Smooth muscle cell (in vitro differentiated cells): Measurements from ENCODE around the gene TAL2. TPM values are rescaled to one million over a fixed set of nuclear protein-coding genes. Genes with fewer than 3 reads are reported as not detected.

Source experiments
- DNase-seq: peaks from one replicate; lab custom pipeline; 2025; ENCODE audit not compliant: unreplicated experiment; lab: John Stamatoyannopoulos, UW
- H2AFZ ChIP-seq: fragments of 200-600 bp; sonication (generic); 2 replicates; pipeline ENCODE4 v1.6.0; 2016; ENCODE audit warnings: antibody characterized with exemption, low read depth, mild to moderate bottlenecking
- H3F3A ChIP-seq: fragments of 200-600 bp; sonication (generic); 2 replicates; pipeline ENCODE4 v1.6.0; 2017; ENCODE audit warnings: antibody characterized with exemption, low read depth
- H3K27ac ChIP-seq: fragments of 200-600 bp; sonication (generic); 2 replicates; pipeline ENCODE4 v1.5.1; 2016; ENCODE audit warnings: low read depth, mild to moderate bottlenecking
- H3K27me3 ChIP-seq: fragments of 200-600 bp; sonication (generic); 2 replicates; pipeline ENCODE4 v1.6.1; 2016; ENCODE audit warnings: low read depth, mild to moderate bottlenecking
- H3K36me3 ChIP-seq: fragments of 200-600 bp; sonication (generic); 2 replicates; pipeline ENCODE4 v1.5.1; 2016; ENCODE audit warnings: low read depth
- H3K4me1 ChIP-seq: fragments of 200-600 bp; sonication (generic); 2 replicates; pipeline ENCODE4 v1.5.1; 2016; ENCODE audit warnings: low read depth
- H3K4me2 ChIP-seq: fragments of 200-600 bp; sonication (generic); 2 replicates; pipeline ENCODE4 v1.6.0; 2016; ENCODE audit warnings: mild to moderate bottlenecking
- H3K4me3 ChIP-seq: fragments of 200-600 bp; sonication (generic); 2 replicates; pipeline ENCODE4 v1.5.1; 2016; ENCODE audit warnings: mild to moderate bottlenecking
- H3K79me2 ChIP-seq: fragments of 200-600 bp; sonication (generic); 2 replicates; pipeline ENCODE4 v1.6.0; 2016; ENCODE audit warnings: low read depth, mild to moderate bottlenecking
- H3K9ac ChIP-seq: fragments of 200-600 bp; sonication (generic); 2 replicates; pipeline ENCODE4 v1.6.0; 2016; ENCODE audit warnings: low read depth
- H3K9me3 ChIP-seq: fragments of 200-600 bp; sonication (generic); replicated peaks from 2 replicates; pipeline ENCODE4 v1.5.1; 2016; ENCODE audit warnings: low read depth
- H4K20me1 ChIP-seq: fragments of 200-600 bp; sonication (generic); 2 replicates; pipeline ENCODE4 v1.6.0; 2016; ENCODE audit warnings: low read depth
- WGBS: methylation state at CpG from one replicate; pipeline ENCODE4 v1.1.7; 2016; ENCODE audit warnings: low lambda C conversion rate; 5-methylcytosine and 5-hydroxymethylcytosine counted together
- polyA plus RNA-seq: library from polyadenylated mRNA; unstranded; fragments of >200 nt; fragmentation: Nextera tagmentation; extraction: Ambion mirVana; gene quantifications from 2 replicates; pipeline ENCODE4 v1.2.1, GENCODE V29; 2016
- total RNA-seq: library from RNA; depleted of rRNA; stranded (reverse); fragments of >200 nt; gene quantifications from 2 replicates; pipeline ENCODE4 v1.2.3, GENCODE V29; 2014
- TF ChIP-seq, protein P1 (sequence below): fragments of 200-600 bp; sonication (generic); IDR thresholded peaks from 2 replicates; pipeline ENCODE4 v1.5.1; 2017; ENCODE audit warnings: borderline replicate concordance, mild to moderate bottlenecking, antibody characterized with exemption; ENCODE audit not compliant: insufficient read depth, poor library complexity, severe bottlenecking

Gene TAL2
- total and polyA plus RNA-seq, 2 experiments from 2014 or later = 0.49 to 0.59 TPM

DNA sequence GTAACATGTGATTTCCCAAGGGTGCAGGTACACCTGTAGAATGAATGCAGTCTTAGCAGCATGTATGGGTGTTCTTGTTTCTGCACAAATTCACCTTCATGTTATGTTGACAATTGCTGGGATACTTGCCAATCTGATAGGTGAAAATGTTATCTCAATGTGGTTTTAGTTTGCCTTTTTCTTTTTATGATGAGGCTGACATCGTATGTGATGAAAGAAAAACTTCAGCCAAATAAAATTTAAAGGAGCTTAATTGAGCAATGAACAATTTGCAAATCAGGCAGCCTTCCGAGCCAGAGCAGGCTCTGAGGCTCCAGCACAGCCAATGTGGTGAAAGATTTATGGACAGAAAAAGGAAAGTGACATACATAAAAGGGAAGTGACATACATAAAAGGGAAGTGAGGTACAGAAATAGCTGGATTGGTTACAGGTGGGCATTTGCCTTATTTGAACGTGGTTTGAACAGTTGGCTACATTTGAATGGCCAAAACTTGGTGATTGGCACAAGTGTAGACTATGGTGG, 10.5 kb downstream of the TAL2 start:
- TF ChIP-seq, protein P1, sequence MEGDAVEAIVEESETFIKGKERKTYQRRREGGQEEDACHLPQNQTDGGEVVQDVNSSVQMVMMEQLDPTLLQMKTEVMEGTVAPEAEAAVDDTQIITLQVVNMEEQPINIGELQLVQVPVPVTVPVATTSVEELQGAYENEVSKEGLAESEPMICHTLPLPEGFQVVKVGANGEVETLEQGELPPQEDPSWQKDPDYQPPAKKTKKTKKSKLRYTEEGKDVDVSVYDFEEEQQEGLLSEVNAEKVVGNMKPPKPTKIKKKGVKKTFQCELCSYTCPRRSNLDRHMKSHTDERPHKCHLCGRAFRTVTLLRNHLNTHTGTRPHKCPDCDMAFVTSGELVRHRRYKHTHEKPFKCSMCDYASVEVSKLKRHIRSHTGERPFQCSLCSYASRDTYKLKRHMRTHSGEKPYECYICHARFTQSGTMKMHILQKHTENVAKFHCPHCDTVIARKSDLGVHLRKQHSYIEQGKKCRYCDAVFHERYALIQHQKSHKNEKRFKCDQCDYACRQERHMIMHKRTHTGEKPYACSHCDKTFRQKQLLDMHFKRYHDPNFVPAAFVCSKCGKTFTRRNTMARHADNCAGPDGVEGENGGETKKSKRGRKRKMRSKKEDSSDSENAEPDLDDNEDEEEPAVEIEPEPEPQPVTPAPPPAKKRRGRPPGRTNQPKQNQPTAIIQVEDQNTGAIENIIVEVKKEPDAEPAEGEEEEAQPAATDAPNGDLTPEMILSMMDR = no peak
- WGBS = 56% methylated on average over 3 of the region's 3 CpGs
- H3K4me1 ChIP-seq = peaks cover 24% of the 10 kb centered on the region
- H3K79me2 ChIP-seq = no peaks in the 10 kb centered on the region
- H3K4me3 ChIP-seq = no peak overlapping the region
- H3F3A ChIP-seq = no peaks in the 10 kb centered on the region
- no peak overlapping the region for H3K4me2 ChIP-seq
- H2AFZ ChIP-seq = no peak overlapping the region
- peaks cover 3% of the 10 kb centered on the region for H3K27me3 ChIP-seq
- no peak overlapping the region for H3K27ac ChIP-seq
- no peaks in the 10 kb centered on the region for H3K36me3 ChIP-seq
- H3K9ac ChIP-seq = no peak overlapping the region
- DNase-seq = no peak
- H4K20me1 ChIP-seq = no peaks in the 10 kb centered on the region
- no peaks in the 10 kb centered on the region for H3K9me3 ChIP-seq

DNA sequence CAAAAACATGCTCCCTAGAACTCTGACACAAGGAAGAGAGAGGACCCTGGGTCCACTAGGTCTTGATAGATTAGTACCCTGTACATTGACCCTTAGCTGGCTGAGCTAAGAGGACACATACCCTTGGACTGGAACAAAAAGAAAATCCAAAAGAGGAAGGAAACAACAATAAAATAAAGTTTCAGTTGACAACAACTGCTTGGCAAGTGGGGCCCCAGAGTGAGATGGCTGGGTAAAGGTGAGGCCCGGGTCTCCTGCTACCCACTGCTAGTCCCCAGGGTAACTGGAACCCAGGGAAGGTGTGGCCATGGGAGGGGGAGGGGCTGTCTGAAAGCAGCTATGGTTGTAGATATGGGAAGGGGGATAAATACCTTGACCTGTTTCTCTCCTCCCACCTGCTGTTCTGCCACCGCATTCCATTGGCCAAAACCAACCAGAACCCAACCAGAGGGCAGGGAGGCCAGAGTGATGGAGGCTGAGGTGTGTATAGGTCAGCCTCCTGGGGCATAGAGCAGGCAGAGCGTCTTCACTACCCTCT, 11.7 kb downstream of the TAL2 start:
- Histone ChIP-seq H4K20me1 (no peaks in the 10 kb centered on the region), H3K9ac (no peak overlapping the region), H3K79me2 (no peaks in the 10 kb centered on the region), H3K9me3 (no peaks in the 10 kb centered on the region), H3K27me3 (peaks cover 3% of the 10 kb centered on the region), H3K4me3 (no peak overlapping the region), H3K36me3 (no peaks in the 10 kb centered on the region), H3K4me2 (no peak overlapping the region), H2AFZ (no peak overlapping the region), H3K27ac (no peak overlapping the region), H3F3A (no peaks in the 10 kb centered on the region), H3K4me1 (peaks cover 34% of the 10 kb centered on the region)
- TF ChIP-seq, protein P1 = no peak
- 89% methylated on average over 3 of the region's 3 CpGs for WGBS
- DNase-seq = no peak

DNA sequence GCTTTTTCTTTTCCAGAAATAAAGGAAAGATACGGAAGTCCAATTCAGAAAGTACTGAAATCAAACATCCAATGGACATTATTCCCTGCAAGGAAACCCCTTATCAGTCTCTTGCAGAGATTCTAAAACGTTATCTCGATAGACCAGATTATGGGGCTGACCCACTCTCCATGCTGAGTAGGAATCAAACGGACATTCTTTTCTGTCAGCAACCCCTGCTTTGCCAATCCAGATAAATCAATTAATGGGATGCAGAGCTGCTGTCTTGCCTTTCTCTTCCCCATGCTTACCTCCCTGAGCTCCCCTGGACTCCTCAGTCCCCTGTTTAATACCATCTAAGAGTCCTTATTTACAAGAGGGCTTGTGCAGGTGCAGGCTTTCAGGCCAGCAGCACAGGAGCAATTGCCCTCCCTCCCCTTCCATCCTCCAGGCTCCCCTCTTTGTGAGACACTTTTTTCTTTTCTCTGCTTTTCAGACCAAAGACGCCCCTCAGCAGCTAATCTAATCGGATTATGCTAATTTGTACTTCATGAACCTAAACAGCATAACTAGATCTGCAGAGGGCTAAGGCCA, 14.2 kb downstream of the TAL2 start:
- H3F3A ChIP-seq = no peaks in the 10 kb centered on the region
- no peaks in the 10 kb centered on the region for H3K27me3 ChIP-seq
- no peaks in the 10 kb centered on the region for H3K79me2 ChIP-seq
- 79% methylated on average over 6 of the region's 6 CpGs for WGBS
- H3K4me3 ChIP-seq = no peak overlapping the region
- no peaks in the 10 kb centered on the region for H3K9me3 ChIP-seq
- DNase-seq = no peak
- no peak overlapping the region for H3K4me2 ChIP-seq
- H2AFZ ChIP-seq = no peak overlapping the region
- TF ChIP-seq, protein P1 = no peak
- no peak overlapping the region for H3K9ac ChIP-seq
- H3K27ac ChIP-seq = no peak overlapping the region
- no peaks in the 10 kb centered on the region for H3K36me3 ChIP-seq
- H3K4me1 ChIP-seq = peaks cover 27% of the 10 kb centered on the region
- H4K20me1 ChIP-seq = no peaks in the 10 kb centered on the region

DNA sequence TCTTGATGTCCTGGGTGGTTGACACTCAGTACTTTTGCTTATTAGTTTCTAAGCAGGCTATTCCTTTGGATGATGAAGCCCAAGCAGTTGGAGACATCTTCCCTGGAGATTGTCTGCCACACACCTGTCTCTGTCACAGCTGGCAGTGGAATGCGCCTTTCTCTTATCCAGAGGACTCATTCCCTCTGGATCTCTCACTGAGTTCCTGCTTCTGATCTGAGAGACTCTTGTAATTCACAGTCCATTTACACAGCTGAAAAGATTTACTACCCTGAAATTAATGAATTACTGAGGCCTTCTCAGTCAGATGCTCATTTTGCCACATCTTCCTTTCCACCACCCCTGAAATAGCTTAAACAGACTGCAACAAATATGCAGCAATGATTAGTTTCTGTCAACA, 15.9 kb downstream of the TAL2 start:
- Histone ChIP-seq H3K27me3 (no peaks in the 10 kb centered on the region), H3K27ac (no peak overlapping the region), H3K36me3 (no peaks in the 10 kb centered on the region), H2AFZ (peak overlapping the region; percentile 41), H3K4me1 (peaks cover 27% of the 10 kb centered on the region), H3K4me2 (no peak overlapping the region), H3K9me3 (no peaks in the 10 kb centered on the region), H4K20me1 (no peaks in the 10 kb centered on the region), H3K4me3 (no peak overlapping the region), H3K79me2 (no peaks in the 10 kb centered on the region), H3F3A (peaks cover 5% of the 10 kb centered on the region), H3K9ac (no peak overlapping the region)
- no peak for DNase-seq
- TF ChIP-seq, protein P1 = no peak
- WGBS = 100% methylated on average over 1 of the region's 1 CpG
